H1 (cell line): Measurements from ENCODE around the gene CAPN9. TPM values are rescaled to one million over a fixed set of nuclear protein-coding genes. Genes with fewer than 3 reads are reported as not detected.

Experiments
- CTBP2 ChIP-seq: IDR thresholded peaks from 2 replicates; pipeline ENCODE4 v1.7.0; 2011; ENCODE audit warnings: borderline replicate concordance, mild to moderate bottlenecking, moderate library complexity, mixed read lengths, low read length; ENCODE audit not compliant: insufficient read depth, insufficient read length
- EZH2 ChIP-seq: fragments of 200-600 bp; sonication (generic); IDR thresholded peaks from 2 replicates; pipeline ENCODE4 v1.7.1; 2012; ENCODE audit warnings: low read depth, mild to moderate bottlenecking, moderate library complexity, low read length, inconsistent platforms; ENCODE audit not compliant: severe bottlenecking
- KDM4A ChIP-seq: IDR thresholded peaks from one replicate; pipeline ENCODE4 v1.7.1; 2012; ENCODE audit warnings: low read depth, mild to moderate bottlenecking, moderate library complexity, low read length, inconsistent platforms; ENCODE audit not compliant: severe bottlenecking
- NANOG ChIP-seq: IDR thresholded peaks from 2 replicates; pipeline ENCODE4 v1.6.1; 2011; ENCODE audit warnings: low read length, low read depth, mild to moderate bottlenecking, inconsistent platforms; ENCODE audit not compliant: insufficient read depth, poor library complexity, severe bottlenecking
- RBBP5 ChIP-seq: IDR thresholded peaks from 2 replicates; pipeline ENCODE4 v1.7.1; 2012; ENCODE audit warnings: low read depth, mild to moderate bottlenecking, inconsistent platforms, low read length, moderate library complexity, borderline replicate concordance
- RXRA ChIP-seq: IDR thresholded peaks from 2 replicates; pipeline ENCODE4 v1.6.1; 2011; ENCODE audit warnings: low read depth, mild to moderate bottlenecking, low read length, moderate library complexity; ENCODE audit not compliant: insufficient read depth
- SAP30 ChIP-seq: fragments of 300-600 bp; sonication (generic); IDR thresholded peaks from 2 replicates; pipeline ENCODE4 v1.7.1; 2012; ENCODE audit warnings: low read length, moderate library complexity, mild to moderate bottlenecking, inconsistent platforms; ENCODE audit not compliant: insufficient read depth, insufficient replicate concordance
- SIRT6 ChIP-seq: IDR thresholded peaks from one replicate; pipeline ENCODE4 v1.7.1; 2012; ENCODE audit warnings: low read length, inconsistent platforms
- polyA plus RNA-seq, 7 experiments: library from polyadenylated mRNA; depleted of rRNA in 3 of 7; stranded (reverse) in 5 of 7; unstranded in 2 of 7; fragments of >200 nt in 5 of 7; fragments of 200-250 nt in 2 of 7; gene quantifications; 1 replicate in 5 of 7; 2 replicates in 1 of 7; 4 replicates in 1 of 7; pipeline versions ENCODE4 v1.2.1 to v1.2.3, GENCODE V29; 2011 to 2013; ENCODE audit warnings: missing spikeins in 2 of 7, mixed read lengths in 2 of 7
- total RNA-seq: library from RNA; stranded (reverse); fragmentation: NEBNext Ultra II Directional; extraction: Animal tissue kit (Norgen Biotek cat#: 25700); gene quantifications from 2 replicates; pipeline ENCODE4 v1.2.1, GENCODE V29; 2021
- TF ChIP-seq, protein P1 (sequence below): fragments of 300-600 bp; sonication (generic); IDR thresholded peaks from 2 replicates; pipeline ENCODE4 v1.7.1; 2012; ENCODE audit warnings: low read length, moderate library complexity, mild to moderate bottlenecking, inconsistent platforms; ENCODE audit not compliant: insufficient replicate concordance

The CAPN9 gene
- total and polyA plus RNA-seq, 2 of the 8 experiments (the other 6 are each of a cell fraction or from before 2014, with no cell fraction given), result 0.22 to 0.76 TPM

DNA sequence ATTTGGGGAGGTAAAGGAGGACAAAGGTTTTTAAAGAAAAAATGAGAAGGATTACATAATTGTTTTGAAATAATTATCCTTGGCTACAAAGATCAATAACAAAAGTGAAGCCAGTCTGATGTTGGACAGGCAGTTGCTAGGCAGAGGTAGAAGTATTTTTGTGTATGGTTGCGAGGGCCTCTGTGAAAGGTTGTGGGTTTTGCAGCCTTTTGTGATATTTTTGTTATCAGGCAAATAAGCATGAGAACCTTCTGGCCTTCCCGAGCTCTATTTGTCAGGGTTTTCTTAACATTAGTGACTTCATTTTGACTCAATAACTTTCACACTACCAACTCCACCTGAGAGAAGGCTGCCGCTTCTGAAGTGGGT lies 39.2 kb downstream of the CAPN9 start (continued):
- TF ChIP-seq, protein P1, sequence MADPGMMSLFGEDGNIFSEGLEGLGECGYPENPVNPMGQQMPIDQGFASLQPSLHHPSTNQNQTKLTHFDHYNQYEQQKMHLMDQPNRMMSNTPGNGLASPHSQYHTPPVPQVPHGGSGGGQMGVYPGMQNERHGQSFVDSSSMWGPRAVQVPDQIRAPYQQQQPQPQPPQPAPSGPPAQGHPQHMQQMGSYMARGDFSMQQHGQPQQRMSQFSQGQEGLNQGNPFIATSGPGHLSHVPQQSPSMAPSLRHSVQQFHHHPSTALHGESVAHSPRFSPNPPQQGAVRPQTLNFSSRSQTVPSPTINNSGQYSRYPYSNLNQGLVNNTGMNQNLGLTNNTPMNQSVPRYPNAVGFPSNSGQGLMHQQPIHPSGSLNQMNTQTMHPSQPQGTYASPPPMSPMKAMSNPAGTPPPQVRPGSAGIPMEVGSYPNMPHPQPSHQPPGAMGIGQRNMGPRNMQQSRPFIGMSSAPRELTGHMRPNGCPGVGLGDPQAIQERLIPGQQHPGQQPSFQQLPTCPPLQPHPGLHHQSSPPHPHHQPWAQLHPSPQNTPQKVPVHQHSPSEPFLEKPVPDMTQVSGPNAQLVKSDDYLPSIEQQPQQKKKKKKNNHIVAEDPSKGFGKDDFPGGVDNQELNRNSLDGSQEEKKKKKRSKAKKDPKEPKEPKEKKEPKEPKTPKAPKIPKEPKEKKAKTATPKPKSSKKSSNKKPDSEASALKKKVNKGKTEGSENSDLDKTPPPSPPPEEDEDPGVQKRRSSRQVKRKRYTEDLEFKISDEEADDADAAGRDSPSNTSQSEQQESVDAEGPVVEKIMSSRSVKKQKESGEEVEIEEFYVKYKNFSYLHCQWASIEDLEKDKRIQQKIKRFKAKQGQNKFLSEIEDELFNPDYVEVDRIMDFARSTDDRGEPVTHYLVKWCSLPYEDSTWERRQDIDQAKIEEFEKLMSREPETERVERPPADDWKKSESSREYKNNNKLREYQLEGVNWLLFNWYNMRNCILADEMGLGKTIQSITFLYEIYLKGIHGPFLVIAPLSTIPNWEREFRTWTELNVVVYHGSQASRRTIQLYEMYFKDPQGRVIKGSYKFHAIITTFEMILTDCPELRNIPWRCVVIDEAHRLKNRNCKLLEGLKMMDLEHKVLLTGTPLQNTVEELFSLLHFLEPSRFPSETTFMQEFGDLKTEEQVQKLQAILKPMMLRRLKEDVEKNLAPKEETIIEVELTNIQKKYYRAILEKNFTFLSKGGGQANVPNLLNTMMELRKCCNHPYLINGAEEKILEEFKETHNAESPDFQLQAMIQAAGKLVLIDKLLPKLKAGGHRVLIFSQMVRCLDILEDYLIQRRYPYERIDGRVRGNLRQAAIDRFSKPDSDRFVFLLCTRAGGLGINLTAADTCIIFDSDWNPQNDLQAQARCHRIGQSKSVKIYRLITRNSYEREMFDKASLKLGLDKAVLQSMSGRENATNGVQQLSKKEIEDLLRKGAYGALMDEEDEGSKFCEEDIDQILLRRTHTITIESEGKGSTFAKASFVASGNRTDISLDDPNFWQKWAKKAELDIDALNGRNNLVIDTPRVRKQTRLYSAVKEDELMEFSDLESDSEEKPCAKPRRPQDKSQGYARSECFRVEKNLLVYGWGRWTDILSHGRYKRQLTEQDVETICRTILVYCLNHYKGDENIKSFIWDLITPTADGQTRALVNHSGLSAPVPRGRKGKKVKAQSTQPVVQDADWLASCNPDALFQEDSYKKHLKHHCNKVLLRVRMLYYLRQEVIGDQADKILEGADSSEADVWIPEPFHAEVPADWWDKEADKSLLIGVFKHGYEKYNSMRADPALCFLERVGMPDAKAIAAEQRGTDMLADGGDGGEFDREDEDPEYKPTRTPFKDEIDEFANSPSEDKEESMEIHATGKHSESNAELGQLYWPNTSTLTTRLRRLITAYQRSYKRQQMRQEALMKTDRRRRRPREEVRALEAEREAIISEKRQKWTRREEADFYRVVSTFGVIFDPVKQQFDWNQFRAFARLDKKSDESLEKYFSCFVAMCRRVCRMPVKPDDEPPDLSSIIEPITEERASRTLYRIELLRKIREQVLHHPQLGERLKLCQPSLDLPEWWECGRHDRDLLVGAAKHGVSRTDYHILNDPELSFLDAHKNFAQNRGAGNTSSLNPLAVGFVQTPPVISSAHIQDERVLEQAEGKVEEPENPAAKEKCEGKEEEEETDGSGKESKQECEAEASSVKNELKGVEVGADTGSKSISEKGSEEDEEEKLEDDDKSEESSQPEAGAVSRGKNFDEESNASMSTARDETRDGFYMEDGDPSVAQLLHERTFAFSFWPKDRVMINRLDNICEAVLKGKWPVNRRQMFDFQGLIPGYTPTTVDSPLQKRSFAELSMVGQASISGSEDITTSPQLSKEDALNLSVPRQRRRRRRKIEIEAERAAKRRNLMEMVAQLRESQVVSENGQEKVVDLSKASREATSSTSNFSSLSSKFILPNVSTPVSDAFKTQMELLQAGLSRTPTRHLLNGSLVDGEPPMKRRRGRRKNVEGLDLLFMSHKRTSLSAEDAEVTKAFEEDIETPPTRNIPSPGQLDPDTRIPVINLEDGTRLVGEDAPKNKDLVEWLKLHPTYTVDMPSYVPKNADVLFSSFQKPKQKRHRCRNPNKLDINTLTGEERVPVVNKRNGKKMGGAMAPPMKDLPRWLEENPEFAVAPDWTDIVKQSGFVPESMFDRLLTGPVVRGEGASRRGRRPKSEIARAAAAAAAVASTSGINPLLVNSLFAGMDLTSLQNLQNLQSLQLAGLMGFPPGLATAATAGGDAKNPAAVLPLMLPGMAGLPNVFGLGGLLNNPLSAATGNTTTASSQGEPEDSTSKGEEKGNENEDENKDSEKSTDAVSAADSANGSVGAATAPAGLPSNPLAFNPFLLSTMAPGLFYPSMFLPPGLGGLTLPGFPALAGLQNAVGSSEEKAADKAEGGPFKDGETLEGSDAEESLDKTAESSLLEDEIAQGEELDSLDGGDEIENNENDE, result no peak
- TF ChIP-seq NANOG (no peak), RXRA (no peak), SAP30 (no peak), CTBP2 (no peak), EZH2 (no peak), SIRT6 (no peak), KDM4A (no peak), RBBP5 (no peak)
